ENCODE data around the gene TCEA2.

DNA sequence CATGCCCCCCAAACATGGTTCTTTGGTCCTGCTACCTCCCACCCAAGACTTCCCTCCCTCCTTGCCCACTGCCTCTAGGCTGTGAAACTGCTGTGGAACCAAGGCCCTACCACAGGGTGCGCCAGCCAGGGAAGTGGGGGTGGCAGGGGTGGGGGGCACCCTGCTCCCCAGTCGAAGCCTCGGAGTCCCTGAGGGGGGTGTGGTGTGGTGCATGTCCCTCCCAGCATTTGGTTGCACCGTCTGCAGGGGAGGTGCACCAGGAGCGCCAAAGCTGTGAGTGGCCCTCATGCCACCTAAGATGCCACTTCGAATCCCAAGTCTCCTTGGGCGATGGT lies 14.5 kb downstream of the TCEA2 start:
- TF ChIP-seq, protein P1, sequence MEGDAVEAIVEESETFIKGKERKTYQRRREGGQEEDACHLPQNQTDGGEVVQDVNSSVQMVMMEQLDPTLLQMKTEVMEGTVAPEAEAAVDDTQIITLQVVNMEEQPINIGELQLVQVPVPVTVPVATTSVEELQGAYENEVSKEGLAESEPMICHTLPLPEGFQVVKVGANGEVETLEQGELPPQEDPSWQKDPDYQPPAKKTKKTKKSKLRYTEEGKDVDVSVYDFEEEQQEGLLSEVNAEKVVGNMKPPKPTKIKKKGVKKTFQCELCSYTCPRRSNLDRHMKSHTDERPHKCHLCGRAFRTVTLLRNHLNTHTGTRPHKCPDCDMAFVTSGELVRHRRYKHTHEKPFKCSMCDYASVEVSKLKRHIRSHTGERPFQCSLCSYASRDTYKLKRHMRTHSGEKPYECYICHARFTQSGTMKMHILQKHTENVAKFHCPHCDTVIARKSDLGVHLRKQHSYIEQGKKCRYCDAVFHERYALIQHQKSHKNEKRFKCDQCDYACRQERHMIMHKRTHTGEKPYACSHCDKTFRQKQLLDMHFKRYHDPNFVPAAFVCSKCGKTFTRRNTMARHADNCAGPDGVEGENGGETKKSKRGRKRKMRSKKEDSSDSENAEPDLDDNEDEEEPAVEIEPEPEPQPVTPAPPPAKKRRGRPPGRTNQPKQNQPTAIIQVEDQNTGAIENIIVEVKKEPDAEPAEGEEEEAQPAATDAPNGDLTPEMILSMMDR (conservative IDR thresholded peaks at IDR 0.05; ENCODE audit: low read length) = no peak
- no peak for TF ChIP-seq EZH2phosphoT487 (IDR thresholded peaks at IDR 0.05; ENCODE audit: borderline replicate concordance)
